GM23248 (cell line): ENCODE data around the gene KCNAB1.

ENCODE experiments used
- EZH2 ChIP-seq: fragments of 200-600 bp; sonication (generic); IDR thresholded peaks from 2 replicates; pipeline ENCODE4 v1.6.1; 2018; ENCODE audit warnings: antibody characterized with exemption, mild to moderate bottlenecking; ENCODE audit not compliant: insufficient read depth, poor library complexity, severe bottlenecking
- EZH2phosphoT487 ChIP-seq: fragments of 200-600 bp; sonication (generic); IDR thresholded peaks from 2 replicates; pipeline ENCODE4 v1.6.1; 2018; ENCODE audit warnings: antibody characterized with exemption, moderate library complexity, mild to moderate bottlenecking, low read depth; ENCODE audit not compliant: insufficient read depth

DNA sequence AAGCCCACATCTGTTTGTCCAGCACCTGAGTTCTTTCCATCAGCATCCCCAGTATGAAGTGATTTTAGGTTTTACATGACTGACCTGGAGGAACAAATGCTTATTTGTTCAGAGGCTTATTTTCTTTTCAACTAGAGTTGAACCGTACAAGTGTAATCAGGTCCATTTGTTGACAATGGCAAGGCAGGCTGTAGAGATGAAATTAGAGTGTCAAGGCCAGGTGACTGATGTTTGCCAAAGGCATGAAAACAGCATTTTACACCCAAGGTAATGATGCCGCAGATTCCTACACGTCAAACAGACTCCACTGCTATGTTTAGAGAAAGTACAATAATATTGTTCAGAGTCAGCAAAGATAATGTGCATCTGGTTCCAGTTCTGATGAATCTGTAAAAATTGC lies 96.5 kb downstream of the KCNAB1 start:
- TF ChIP-seq EZH2 = no peak
- TF ChIP-seq EZH2phosphoT487 = no peak
